HepG2 (cell line): Measurements from ENCODE around the gene ADH5. TPM values are rescaled to one million over a fixed set of nuclear protein-coding genes. Genes with fewer than 3 reads are reported as not detected.
A peak's percentile ranks its signal among the peaks of the same experiment; 100 is the strongest.

Experiments
- AGO1 ChIP-seq: fragments of 200-400 bp; formaldehyde crosslinking; IDR thresholded peaks from 2 replicates; pipeline ENCODE4 v1.6.1; 2017; ENCODE audit warnings: mild to moderate bottlenecking, low read depth, low read length, moderate library complexity; ENCODE audit not compliant: poor library complexity, severe bottlenecking
- HOXA9 ChIP-seq: sonication (generic); formaldehyde crosslinking; IDR thresholded peaks from 2 replicates; pipeline ENCODE4 v1.8.1; 2022; ENCODE audit warnings: missing genetic modification reagents, mild to moderate bottlenecking, moderate library complexity, borderline replicate concordance
- KDM1A ChIP-seq: IDR thresholded peaks from 2 replicates; pipeline ENCODE4 v1.6.1; 2016; ENCODE audit warnings: missing compliant biosample characterization
- NBN ChIP-seq: fragments of 450-650 bp; conservative IDR thresholded peaks from 2 replicates; pipeline ENCODE4 v1.6.1; 2017
- PAWR ChIP-seq: sonication (generic); formaldehyde crosslinking; IDR thresholded peaks from 2 replicates; pipeline ENCODE4 v1.4.0; 2020; ENCODE audit warnings: missing genetic modification reagents, mild to moderate bottlenecking, borderline replicate concordance
- RBM22 ChIP-seq: fragments of 200-400 bp; formaldehyde crosslinking; optimal IDR thresholded peaks from 2 replicates; pipeline ENCODE3; 2017; ENCODE audit warnings: mild to moderate bottlenecking, low read length, moderate library complexity
- REXO4 ChIP-seq: sonication (generic); formaldehyde crosslinking; IDR thresholded peaks from 2 replicates; pipeline ENCODE4 v1.8.0; 2022; ENCODE audit warnings: missing genetic modification reagents, mild to moderate bottlenecking, borderline replicate concordance
- SIN3B ChIP-seq: fragments of 150-350 bp; IDR thresholded peaks from 2 replicates; pipeline ENCODE4 v1.6.1; 2014; ENCODE audit warnings: low read length
- SKI ChIP-seq: fragments of 450-650 bp; IDR thresholded peaks from one replicate; pipeline ENCODE4 v1.6.1; 2018; ENCODE audit warnings: mild to moderate bottlenecking; ENCODE audit not compliant: partially characterized antibody
- SNAI1 ChIP-seq: sonication (generic); formaldehyde crosslinking; IDR thresholded peaks from 2 replicates; pipeline ENCODE4 v1.5.0; 2020; ENCODE audit warnings: mild to moderate bottlenecking, missing genetic modification reagents, borderline replicate concordance
- TRIM22 ChIP-seq: fragments of 450-650 bp; IDR thresholded peaks from 2 replicates; pipeline ENCODE4 v1.6.1; 2017
- ZBTB43 ChIP-seq: sonication (generic); formaldehyde crosslinking; conservative IDR thresholded peaks from 2 replicates; pipeline ENCODE4 v1.4.0; 2020; ENCODE audit warnings: missing genetic modification reagents
- ZNF160 ChIP-seq: sonication (generic); formaldehyde crosslinking; IDR thresholded peaks from 2 replicates; pipeline ENCODE4 v1.8.0; 2022; ENCODE audit warnings: mild to moderate bottlenecking, inconsistent platforms, missing genetic modification reagents
- ZNF3 ChIP-seq: IDR thresholded peaks from 2 replicates; pipeline ENCODE4 v1.7.0; 2017; ENCODE audit warnings: inconsistent platforms
- ZNF30 ChIP-seq: sonication (generic); formaldehyde crosslinking; IDR thresholded peaks from 2 replicates; pipeline ENCODE4 v1.5.0; 2020; ENCODE audit warnings: mild to moderate bottlenecking, missing genetic modification reagents
- ZNF562 ChIP-seq: sonication (generic); formaldehyde crosslinking; IDR thresholded peaks from 2 replicates; pipeline ENCODE4 v1.8.0; 2022; ENCODE audit warnings: missing genetic modification reagents, borderline replicate concordance
- ZNF784 ChIP-seq: sonication (generic); formaldehyde crosslinking; IDR thresholded peaks from 2 replicates; pipeline ENCODE4 v1.5.1; 2020; ENCODE audit warnings: missing genetic modification reagents, mild to moderate bottlenecking, borderline replicate concordance
- polyA plus RNA-seq, 8 experiments: library from polyadenylated mRNA; depleted of rRNA in 3 of 8; stranded (reverse) in 7 of 8; unstranded in 1 of 8; fragments of >200 nt; fragmentation: Illumina TruSeq in 4 of 8; extraction: Trizol in 4 of 8; gene quantifications; 2 replicates each; pipeline versions ENCODE4 v1.2.1 to v1.2.3, GENCODE V29; 2011 to 2016; ENCODE audit warnings: low read depth in 4 of 8, missing spikeins in 1 of 8, mixed read lengths in 1 of 8; ENCODE audit not compliant: insufficient read depth in 1 of 8
- total RNA-seq, 5 experiments: library from RNA; depleted of rRNA; stranded (reverse); fragments of >200 nt; fragmentation: Illumina TruSeq; extraction: Trizol; gene quantifications; 2 replicates each; pipeline ENCODE4 v1.2.3, GENCODE V29; 2016; ENCODE audit warnings: low read depth in 1 of 5
- TF ChIP-seq, protein P1 (sequence below): sonication (generic); formaldehyde crosslinking; conservative IDR thresholded peaks from 2 replicates; pipeline ENCODE4 v1.4.0; 2020; ENCODE audit warnings: missing genetic modification reagents
- TF ChIP-seq, protein P2 (sequence below): sonication (generic); formaldehyde crosslinking; IDR thresholded peaks from 2 replicates; pipeline ENCODE4 v1.4.0; 2020; ENCODE audit warnings: missing genetic modification reagents

The ADH5 gene
- total and polyA plus RNA-seq, 2 of the 13 experiments (the other 11 are each of a cell fraction or from before 2014, with no cell fraction given): 349 to 512 TPM

- TF ChIP-seq, protein P1, sequence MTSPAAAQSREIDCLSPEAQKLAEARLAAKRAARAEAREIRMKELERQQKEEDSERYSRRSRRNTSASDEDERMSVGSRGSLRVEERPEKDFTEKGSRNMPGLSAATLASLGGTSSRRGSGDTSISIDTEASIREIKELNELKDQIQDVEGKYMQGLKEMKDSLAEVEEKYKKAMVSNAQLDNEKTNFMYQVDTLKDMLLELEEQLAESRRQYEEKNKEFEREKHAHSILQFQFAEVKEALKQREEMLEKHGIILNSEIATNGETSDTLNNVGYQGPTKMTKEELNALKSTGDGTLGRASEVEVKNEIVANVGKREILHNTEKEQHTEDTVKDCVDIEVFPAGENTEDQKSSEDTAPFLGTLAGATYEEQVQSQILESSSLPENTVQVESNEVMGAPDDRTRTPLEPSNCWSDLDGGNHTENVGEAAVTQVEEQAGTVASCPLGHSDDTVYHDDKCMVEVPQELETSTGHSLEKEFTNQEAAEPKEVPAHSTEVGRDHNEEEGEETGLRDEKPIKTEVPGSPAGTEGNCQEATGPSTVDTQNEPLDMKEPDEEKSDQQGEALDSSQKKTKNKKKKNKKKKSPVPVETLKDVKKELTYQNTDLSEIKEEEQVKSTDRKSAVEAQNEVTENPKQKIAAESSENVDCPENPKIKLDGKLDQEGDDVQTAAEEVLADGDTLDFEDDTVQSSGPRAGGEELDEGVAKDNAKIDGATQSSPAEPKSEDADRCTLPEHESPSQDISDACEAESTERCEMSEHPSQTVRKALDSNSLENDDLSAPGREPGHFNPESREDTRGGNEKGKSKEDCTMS: no peak
- TF ChIP-seq SKI (no peak), RBM22 (no peak), NBN (no peak), ZNF160 (peak; percentile 31; the same call in 1 of the 2 replicates), SNAI1 (no peak), ZBTB43 (CRISPR knock-in tag) (0 out of 2 replicates have a peak, but pooled peaks have one; percentile 24), TRIM22 (no peak), HOXA9 (CRISPR knock-in tag) (no peak), ZNF3 (CRISPR knock-in tag) (no peak), ZNF30 (0 out of 2 replicates have a peak, but pooled peaks have one; percentile 40), ZNF784 (CRISPR knock-in tag) (no peak), SIN3B (no peak), KDM1A (CRISPR knock-in tag) (no peak), REXO4 (CRISPR knock-in tag) (peak; percentile 65; the same call in 1 of the 2 replicates), AGO1 (no peak), ZNF562 (CRISPR knock-in tag) (no peak), PAWR (CRISPR knock-in tag) (no peak)
- TF ChIP-seq, protein P2, sequence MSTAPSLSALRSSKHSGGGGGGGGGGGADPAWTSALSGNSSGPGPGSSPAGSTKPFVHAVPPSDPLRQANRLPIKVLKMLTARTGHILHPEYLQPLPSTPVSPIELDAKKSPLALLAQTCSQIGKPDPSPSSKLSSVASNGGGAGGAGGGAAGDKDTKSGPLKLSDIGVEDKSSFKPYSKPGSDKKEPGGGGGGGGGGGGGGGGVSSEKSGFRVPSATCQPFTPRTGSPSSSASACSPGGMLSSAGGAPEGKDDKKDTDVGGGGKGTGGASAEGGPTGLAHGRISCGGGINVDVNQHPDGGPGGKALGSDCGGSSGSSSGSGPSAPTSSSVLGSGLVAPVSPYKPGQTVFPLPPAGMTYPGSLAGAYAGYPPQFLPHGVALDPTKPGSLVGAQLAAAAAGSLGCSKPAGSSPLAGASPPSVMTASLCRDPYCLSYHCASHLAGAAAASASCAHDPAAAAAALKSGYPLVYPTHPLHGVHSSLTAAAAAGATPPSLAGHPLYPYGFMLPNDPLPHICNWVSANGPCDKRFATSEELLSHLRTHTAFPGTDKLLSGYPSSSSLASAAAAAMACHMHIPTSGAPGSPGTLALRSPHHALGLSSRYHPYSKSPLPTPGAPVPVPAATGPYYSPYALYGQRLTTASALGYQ (CRISPR knock-in tag): no peak
Observed at GRCh38 chr4:99088481-99089365, at the start of gene ADH5 (continued).
